Activated naive CD4-positive, alpha-beta T cell treated with anti-CD3 and anti-CD28 coated beads, Interleukin-2, amount 50 U/mL, for 16 hours (primary cell): ENCODE data around the gene PHKA2.

Experiments used
- DNase-seq: peaks from one replicate; pipeline ENCODE4 v3.0.0-alpha.2; 2020

The PHKA2 gene

GRCh38 chrX:18887177-18887824 is 96.6 kb downstream of the PHKA2 start:
- no peak for DNase-seq

GRCh38 chrX:18886344-18887161 is 97.4 kb downstream of the PHKA2 start:
- DNase-seq, result peak; percentile 46

GRCh38 chrX:18886005-18886343 is 97.9 kb downstream of the PHKA2 start:
- no peak for DNase-seq

GRCh38 chrX:18885328-18886004 is 98.4 kb downstream of the PHKA2 start:
- no peak for DNase-seq

GRCh38 chrX:18884916-18885315 is 99.0 kb downstream of the PHKA2 start:
- no peak for DNase-seq

- no peak for DNase-seq
Observed at GRCh38 chrX:18883961-18884765, 99.8 kb downstream of the PHKA2 start.

- DNase-seq, result no peak
Observed at GRCh38 chrX:18883234-18883960, 100.5 kb downstream of the PHKA2 start.

GRCh38 chrX:18879144-18879543 is 104.8 kb downstream of the PHKA2 start:
- no peak for DNase-seq

- DNase-seq, result no peak
Observed at GRCh38 chrX:18877469-18877868, 106.4 kb downstream of the PHKA2 start.

GRCh38 chrX:18875256-18875878 is 108.5 kb downstream of the PHKA2 start:
- DNase-seq, result no peak

- no peak for DNase-seq
Observed at GRCh38 chrX:18874560-18875255, 109.2 kb downstream of the PHKA2 start.

- DNase-seq, result no peak
Observed at GRCh38 chrX:18873836-18874235, 110.1 kb downstream of the PHKA2 start.

- no peak for DNase-seq
Observed at GRCh38 chrX:18873189-18873791, 110.6 kb downstream of the PHKA2 start.

- no peak for DNase-seq
Observed at GRCh38 chrX:18872621-18873020, 111.3 kb downstream of the PHKA2 start.

- no peak for DNase-seq
Observed at GRCh38 chrX:18871970-18872369, 111.9 kb downstream of the PHKA2 start.

GRCh38 chrX:18871161-18871890 is 112.6 kb downstream of the PHKA2 start:
- no peak for DNase-seq

GRCh38 chrX:18864390-18864920 is 119.5 kb downstream of the PHKA2 start:
- no peak for DNase-seq

GRCh38 chrX:18861511-18861910 is 122.4 kb downstream of the PHKA2 start:
- no peak for DNase-seq

GRCh38 chrX:18856645-18856997 is 127.3 kb downstream of the PHKA2 start:
- no peak for DNase-seq
